ENCODE data around the gene LAMB3.

LAMB3 gene

DNA sequence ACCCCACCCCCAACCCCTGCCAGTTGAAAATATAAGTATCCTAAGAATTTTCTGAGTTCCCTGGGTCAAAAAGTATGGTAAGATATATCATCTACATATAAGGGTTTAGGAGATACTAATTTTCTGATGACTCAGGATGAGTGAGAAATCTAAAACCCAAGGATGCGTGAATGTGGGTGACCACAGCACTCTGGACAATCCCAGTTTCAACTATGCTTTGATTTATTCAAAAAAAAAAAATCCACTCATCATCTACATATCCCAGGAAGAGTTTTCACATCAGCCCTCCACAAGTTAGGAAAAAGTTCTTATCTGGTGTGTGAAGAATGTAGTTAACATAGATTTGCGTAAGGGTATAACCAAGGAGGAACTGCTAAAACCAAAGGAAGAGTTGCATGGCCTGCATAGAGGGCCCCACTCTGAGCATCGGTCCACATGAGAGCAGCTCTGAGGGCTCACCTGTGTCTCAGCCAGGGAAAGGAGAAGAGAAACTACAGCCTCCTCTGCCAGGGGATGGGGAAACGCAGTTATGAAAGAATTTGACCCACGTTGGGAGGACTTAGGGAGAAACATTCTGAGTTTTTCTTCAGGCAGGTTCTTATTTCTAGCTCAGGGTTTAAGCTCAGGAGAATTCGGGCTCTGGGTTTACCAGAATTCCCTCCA lies 18.8 kb downstream of the LAMB3 start:
- DNase-seq (ENCODE audit: low read depth in 2 of 2), result no peak

DNA sequence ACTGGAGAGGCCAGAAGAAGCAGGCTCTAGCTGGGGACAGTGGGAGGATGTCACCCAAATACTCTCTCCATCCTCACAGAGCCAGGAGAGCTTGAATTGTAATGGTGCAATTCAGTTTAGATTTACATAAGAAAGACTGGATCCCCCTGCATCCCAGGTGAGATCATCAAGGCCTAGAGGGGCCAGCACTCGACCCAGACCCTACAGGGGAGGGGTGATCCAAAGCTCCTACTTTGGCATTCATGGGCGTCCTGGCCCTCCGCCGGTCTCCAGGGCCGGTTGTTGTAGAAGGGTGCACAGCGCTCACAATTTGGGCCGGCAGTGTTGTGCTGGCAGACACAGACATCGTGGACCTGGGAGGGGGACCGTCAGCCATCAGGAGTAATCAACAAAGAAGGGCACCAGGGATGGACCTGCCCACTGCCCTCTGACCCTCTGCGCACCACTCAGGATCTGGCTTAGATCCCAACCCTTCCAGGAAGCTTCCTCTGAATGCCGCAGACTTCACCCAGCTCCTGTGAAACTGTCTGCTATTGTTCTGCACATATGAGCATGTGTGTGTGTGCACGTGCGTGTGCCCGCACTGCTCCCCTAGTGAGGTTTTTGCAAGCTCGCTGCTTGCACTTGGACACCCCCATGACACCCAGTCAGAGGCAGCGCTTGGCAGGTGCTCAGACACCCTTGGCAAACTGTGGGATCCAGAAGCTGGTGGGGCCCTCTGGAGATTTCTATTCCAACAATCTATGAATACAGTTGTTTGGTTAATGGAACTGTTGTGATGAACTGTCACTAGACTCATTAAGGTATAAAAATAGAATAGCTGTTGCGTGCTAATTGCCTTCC lies 21.6 kb downstream of the LAMB3 start:
- no peak for DNase-seq (ENCODE audit: low read depth in 2 of 2)

- no peak for DNase-seq (ENCODE audit: low read depth in 2 of 2)
Observed at GRCh38 chr1:209629621-209630382, 22.4 kb downstream of the LAMB3 start.

DNA sequence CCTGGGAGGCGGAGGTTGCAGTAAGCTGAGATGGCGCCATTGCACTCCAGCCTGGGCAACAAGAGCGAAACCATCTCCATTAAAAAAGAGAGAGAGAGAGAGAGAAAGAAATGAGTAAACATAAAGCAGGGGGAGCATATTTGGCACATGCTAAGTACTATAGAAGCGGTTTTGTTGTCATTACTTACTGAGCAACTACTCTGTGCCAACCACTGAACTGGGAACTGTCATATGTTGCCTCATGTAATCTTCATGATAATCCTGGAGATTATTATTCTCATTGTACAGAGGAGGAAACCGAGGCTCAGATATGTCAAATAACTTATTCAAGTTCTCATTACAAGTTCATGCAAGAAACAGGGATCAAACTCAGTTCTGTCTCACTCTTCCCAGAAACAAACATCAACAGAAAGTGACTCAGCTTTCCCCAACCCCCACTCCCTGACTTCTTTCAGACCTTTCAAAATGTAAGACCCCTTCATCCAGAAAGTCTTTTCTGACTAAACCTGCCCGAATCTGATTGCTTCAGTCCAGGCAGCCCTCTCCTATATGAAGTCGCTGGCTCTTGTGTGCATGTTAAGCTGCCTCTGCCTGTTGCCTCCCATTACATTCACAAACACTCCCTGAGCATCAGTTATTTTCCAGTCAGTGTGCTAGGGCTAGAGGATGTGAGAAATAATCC lies 23.5 kb downstream of the LAMB3 start:
- DNase-seq (ENCODE audit: low read depth in 2 of 2), result no peak

DNA sequence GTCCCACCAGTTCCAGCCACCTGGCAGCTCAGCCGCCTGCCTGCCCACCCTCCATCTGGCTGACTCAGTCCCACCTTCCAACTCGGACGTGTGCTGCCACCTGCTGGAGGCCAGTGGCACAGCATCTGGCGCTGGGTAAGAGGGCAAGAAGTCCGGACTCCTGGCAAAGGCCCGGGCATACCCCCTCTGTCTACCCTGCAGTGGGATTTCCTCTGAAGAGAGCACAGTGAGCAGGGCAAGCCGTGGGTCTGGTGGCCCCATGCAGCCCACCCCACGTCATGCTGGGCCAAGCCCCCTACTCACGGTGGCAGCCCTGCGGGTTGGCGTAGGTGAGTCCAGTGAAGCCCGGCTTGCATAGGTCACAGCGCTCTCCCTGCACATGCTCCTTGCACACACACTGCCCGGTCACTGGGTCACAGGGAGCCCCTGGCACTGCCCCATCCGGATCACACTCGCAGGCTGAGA lies 24.5 kb downstream of the LAMB3 start:
- peak; percentile 45 to 54 for DNase-seq (ENCODE audit: low read depth in 2 of 2)

- no peak for DNase-seq (ENCODE audit: low read depth in 2 of 2)
Observed at GRCh38 chr1:209627027-209627731, 25.0 kb downstream of the LAMB3 start.

GRCh38 chr1:209626346-209627026 lies 25.7 kb downstream of the LAMB3 start:
- no peak for DNase-seq (ENCODE audit: low read depth in 2 of 2)

- no peak for DNase-seq (ENCODE audit: low read depth in 2 of 2)
Observed at GRCh38 chr1:209625791-209626285, 26.4 kb downstream of the LAMB3 start.

DNA sequence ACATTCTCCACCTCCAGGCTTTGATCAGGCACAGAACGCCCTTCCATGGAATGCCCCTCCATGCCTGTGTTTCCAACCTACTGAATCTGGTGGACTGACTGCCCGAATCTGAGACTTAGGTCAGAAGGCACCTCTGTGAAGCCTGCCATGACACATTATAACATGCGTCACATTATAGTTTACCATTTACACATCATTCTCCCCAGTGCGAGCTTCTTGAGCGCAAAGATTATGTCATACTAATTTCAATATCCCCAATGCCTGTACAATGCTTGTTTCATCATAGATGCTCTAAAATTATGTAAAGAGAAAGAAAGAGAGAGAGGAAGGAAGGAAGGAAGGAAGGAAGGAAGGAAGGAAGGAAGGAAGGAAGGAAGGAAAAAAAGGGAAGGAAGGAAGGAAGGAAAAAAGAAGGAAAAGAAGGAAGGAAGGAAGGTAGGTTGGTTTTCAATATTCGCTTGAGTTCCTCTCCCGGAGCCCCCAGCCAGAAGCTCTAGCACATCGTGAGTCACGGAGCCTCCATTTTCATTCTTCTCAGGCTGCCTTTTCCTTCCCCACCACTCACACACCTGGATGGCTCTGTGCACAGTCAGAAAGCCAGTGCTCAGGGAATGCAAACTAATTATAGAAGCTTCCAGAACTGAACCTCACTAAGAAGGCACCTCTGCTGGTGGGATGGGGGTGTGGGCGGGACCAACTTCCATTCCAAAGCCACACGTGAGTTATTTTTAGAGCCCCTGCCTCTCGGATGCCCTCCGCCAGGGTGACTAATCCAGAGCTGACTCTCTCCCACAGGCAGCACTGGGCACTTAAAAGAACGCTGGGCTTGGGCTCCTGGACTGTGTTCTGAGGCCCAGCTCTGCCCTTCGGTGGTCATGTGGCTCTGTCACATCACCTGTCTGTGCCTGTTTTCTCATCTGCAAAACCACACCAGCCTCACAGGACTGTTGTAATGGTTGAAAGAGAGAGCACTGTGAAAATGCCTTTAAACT lies 27.4 kb downstream of the LAMB3 start:
- DNase-seq (ENCODE audit: low read depth in 2 of 2), result no peak

- DNase-seq (ENCODE audit: low read depth in 2 of 2), result no peak
Observed at GRCh38 chr1:209622841-209623829, 29.1 kb downstream of the LAMB3 start.

- no peak for DNase-seq (ENCODE audit: low read depth in 2 of 2)
Observed at GRCh38 chr1:209621741-209622655, 30.2 kb downstream of the LAMB3 start.

GRCh38 chr1:209621286-209621685 lies 30.9 kb downstream of the LAMB3 start:
- no peak for DNase-seq (ENCODE audit: low read depth in 2 of 2)

DNA sequence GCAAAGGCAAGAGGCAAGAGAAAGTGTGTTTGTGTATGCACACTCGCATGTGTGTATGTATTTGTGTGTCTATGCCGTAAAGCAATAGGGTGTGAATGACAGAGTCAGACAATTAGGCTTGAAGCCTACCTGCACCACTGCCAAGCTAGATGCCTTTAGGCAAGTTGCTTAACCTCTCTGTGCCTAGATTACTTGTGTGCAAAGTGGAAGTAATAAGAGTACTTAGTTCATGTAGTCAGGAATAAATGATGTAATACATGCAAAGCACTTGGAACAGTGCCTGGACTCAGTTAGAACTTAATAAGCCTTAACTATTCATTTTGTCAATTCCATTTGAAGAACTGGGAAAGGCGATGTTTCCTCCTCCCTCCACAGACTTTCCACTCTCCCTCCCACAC lies 31.7 kb downstream of the LAMB3 start:
- no peak for DNase-seq (ENCODE audit: low read depth in 2 of 2)

GRCh38 chr1:209619696-209620486 lies 32.3 kb downstream of the LAMB3 start:
- DNase-seq (ENCODE audit: low read depth in 2 of 2), result no peak

- DNase-seq (ENCODE audit: low read depth in 2 of 2), result no peak
Observed at GRCh38 chr1:209618756-209619420, 33.3 kb downstream of the LAMB3 start.

All from stimulated activated CD8-positive, alpha-beta memory T cell treated with anti-CD3 and anti-CD28 coated beads, Interleukin-15, amount 100 ng/mL, for 4 hours (primary cell).